Neural cell (in vitro differentiated cells): ENCODE results near the gene TAAR2. TPM values are rescaled to one million over a fixed set of nuclear protein-coding genes. Genes with fewer than 3 reads are reported as not detected.

ENCODE experiments used
- H2AFZ ChIP-seq: fragments of 200-600, 300-800 bp; sonication (generic), shearing (Covaris generic); 2 replicates; pipeline ENCODE4 v1.6.0; 2014; ENCODE audit warnings: low read depth, mild to moderate bottlenecking, antibody characterized with exemption, low read length, moderate library complexity
- H3F3A ChIP-seq: fragments of 200-600 bp; shearing (Covaris generic); 2 replicates; pipeline ENCODE4 v1.6.1; 2016; ENCODE audit warnings: mild to moderate bottlenecking, moderate library complexity, mixed read lengths, antibody characterized with exemption, low read length; ENCODE audit not compliant: insufficient read depth, poor library complexity, severe bottlenecking
- H3K27ac ChIP-seq: fragments of 200-600, 300-800 bp; sonication (generic), shearing (Covaris generic); 2 replicates; pipeline ENCODE4 v1.5.1; 2014; ENCODE audit warnings: mild to moderate bottlenecking, low read length, moderate library complexity
- H3K27me3 ChIP-seq: fragments of 300-800, 200-600 bp; sonication (generic), shearing (Covaris generic); 2 replicates; pipeline ENCODE4 v1.6.0; 2014; ENCODE audit warnings: mild to moderate bottlenecking, low read depth, low read length, moderate library complexity; ENCODE audit not compliant: insufficient read depth
- H3K36me3 ChIP-seq: fragments of 300-800, 200-600 bp; sonication (generic), shearing (Covaris generic); 2 replicates; pipeline ENCODE4 v1.5.1; 2014; ENCODE audit warnings: mild to moderate bottlenecking, antibody characterized with exemption, low read length, moderate library complexity; ENCODE audit not compliant: insufficient read depth
- H3K4me2 ChIP-seq: fragments of 300-800, 200-600 bp; sonication (generic), shearing (Covaris generic); 2 replicates; pipeline ENCODE4 v1.6.0; 2014; ENCODE audit warnings: mild to moderate bottlenecking, low read length
- H3K4me3 ChIP-seq: fragments of 300-800, 200-600 bp; sonication (generic), shearing (Covaris generic); 2 replicates; pipeline ENCODE4 v1.5.1; 2014; ENCODE audit warnings: mild to moderate bottlenecking, low read length, moderate library complexity
- H3K79me2 ChIP-seq: fragments of 200-600 bp; shearing (Covaris generic); replicated peaks from 2 replicates; pipeline ENCODE4 v1.6.0; 2014; ENCODE audit warnings: mild to moderate bottlenecking, low read length, moderate library complexity; ENCODE audit not compliant: insufficient read depth
- H3K9ac ChIP-seq: fragments of 300-800, 200-600 bp; sonication (generic), shearing (Covaris generic); 2 replicates; pipeline ENCODE4 v1.6.1; 2016; ENCODE audit warnings: mild to moderate bottlenecking, low read length, mixed read lengths
- H3K9me2 ChIP-seq: fragments of 200-600 bp; shearing (Covaris generic); 2 replicates; pipeline ENCODE4 v1.6.1; 2016; ENCODE audit warnings: mild to moderate bottlenecking, low read length, mixed read lengths; ENCODE audit not compliant: insufficient read depth
- H3K9me3 ChIP-seq: fragments of 200-600, 300-800 bp; sonication (generic), shearing (Covaris generic); 2 replicates; pipeline ENCODE4 v1.6.1; 2016; ENCODE audit warnings: mild to moderate bottlenecking, mixed run types, low read length, moderate library complexity, mixed read lengths
- H4K20me1 ChIP-seq: fragments of 200-600 bp; shearing (Covaris generic); 2 replicates; pipeline ENCODE4 v1.6.1; 2016; ENCODE audit warnings: mild to moderate bottlenecking, mixed run types; ENCODE audit not compliant: insufficient read depth
- EP300 ChIP-seq: fragments of 450-650 bp; conservative IDR thresholded peaks from 2 replicates; pipeline ENCODE4 v1.6.1; 2014; ENCODE audit warnings: antibody characterized with exemption, mild to moderate bottlenecking, moderate library complexity; ENCODE audit not compliant: poor library complexity, severe bottlenecking
- EZH2 ChIP-seq: fragments of 200-600, 300-800 bp; shearing (Covaris generic), sonication (generic); IDR thresholded peaks from 2 replicates; pipeline ENCODE4 v1.6.1; 2014; ENCODE audit warnings: antibody characterized with exemption, low read length, borderline replicate concordance, mild to moderate bottlenecking; ENCODE audit not compliant: insufficient read depth, poor library complexity, severe bottlenecking
- MXI1 ChIP-seq: fragments of 450-650 bp; conservative IDR thresholded peaks from 2 replicates; pipeline ENCODE4 v1.6.1; 2014; ENCODE audit warnings: antibody characterized with exemption, mild to moderate bottlenecking; ENCODE audit not compliant: poor library complexity, severe bottlenecking
- POLR2AphosphoS5 ChIP-seq: IDR thresholded peaks from 2 replicates; pipeline ENCODE4 v1.6.1; 2012
- RAD21 ChIP-seq: fragments of 450-650 bp; conservative IDR thresholded peaks from 2 replicates; pipeline ENCODE4 v1.6.1; 2014; ENCODE audit warnings: antibody characterized with exemption, mild to moderate bottlenecking, moderate library complexity
- SMC3 ChIP-seq: fragments of 450-650 bp; conservative IDR thresholded peaks from 2 replicates; pipeline ENCODE4 v1.6.1; 2014; ENCODE audit warnings: antibody characterized with exemption, mild to moderate bottlenecking, moderate library complexity; ENCODE audit not compliant: poor library complexity
- TAF1 ChIP-seq: IDR thresholded peaks from 2 replicates; pipeline ENCODE4 v1.6.1; 2012; ENCODE audit warnings: low read depth
- polyA minus RNA-seq: library from RNA; depleted of rRNA, polyadenylated mRNA; stranded (reverse); fragments of >200 nt; gene quantifications from 2 replicates; pipeline ENCODE4 v1.2.3, GENCODE V29; 2014
- polyA plus RNA-seq: library from polyadenylated mRNA; depleted of rRNA; stranded (reverse); fragments of >200 nt; gene quantifications from 2 replicates; pipeline ENCODE4 v1.2.3, GENCODE V29; 2014
- TF ChIP-seq, protein P1 (sequence below): IDR thresholded peaks from 2 replicates; pipeline ENCODE4 v1.6.1; 2012; ENCODE audit warnings: borderline replicate concordance
- TF ChIP-seq, protein P2 (sequence below): fragments of 450-650 bp; IDR thresholded peaks from 2 replicates; pipeline ENCODE4 v1.5.1; 2014; ENCODE audit warnings: antibody characterized with exemption, mild to moderate bottlenecking, moderate library complexity; ENCODE audit not compliant: poor library complexity, severe bottlenecking

The TAAR2 gene, protein sequence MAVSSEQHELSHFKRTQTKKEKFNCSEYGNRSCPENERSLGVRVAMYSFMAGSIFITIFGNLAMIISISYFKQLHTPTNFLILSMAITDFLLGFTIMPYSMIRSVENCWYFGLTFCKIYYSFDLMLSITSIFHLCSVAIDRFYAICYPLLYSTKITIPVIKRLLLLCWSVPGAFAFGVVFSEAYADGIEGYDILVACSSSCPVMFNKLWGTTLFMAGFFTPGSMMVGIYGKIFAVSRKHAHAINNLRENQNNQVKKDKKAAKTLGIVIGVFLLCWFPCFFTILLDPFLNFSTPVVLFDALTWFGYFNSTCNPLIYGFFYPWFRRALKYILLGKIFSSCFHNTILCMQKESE
- polyA plus RNA-seq (not detected in 2 replicates), polyA minus RNA-seq (not detected in 2 replicates)

DNA sequence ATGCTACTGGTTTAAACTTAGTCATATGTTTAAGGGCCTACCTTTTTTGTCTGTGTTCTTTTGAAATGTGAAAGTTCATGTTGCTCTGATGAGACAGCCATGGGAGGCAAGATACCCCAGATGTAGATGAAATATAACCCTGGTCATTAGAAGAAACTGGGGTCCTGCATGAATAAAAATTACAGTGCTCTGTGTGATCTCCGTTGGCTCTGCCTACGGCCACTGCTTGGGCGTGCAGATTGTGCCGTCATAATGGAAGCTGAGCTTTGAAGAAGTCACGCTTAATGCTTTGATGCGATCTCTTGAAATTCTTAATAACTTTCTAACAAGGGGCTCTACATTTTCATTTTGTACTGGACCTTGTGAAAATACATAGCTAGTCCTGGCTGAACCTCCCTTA, at the start of gene TAAR2:
TSS of gene TAAR2 (minus strand) at position 101 of the 400 bp plus-strand sequence. CDS start at position 101, 0 bp downstream.
- Histone ChIP-seq H3K4me3 (no peak within 1 kb of the TSS), H2AFZ (no peak within 1 kb of the TSS), H3K9me3 (no peaks in the 10 kb centered on the region), H3K27ac (no peak within 1 kb of the TSS), H3K9me2 (no peaks in the 10 kb centered on the region), H3K79me2 (no peaks in the 10 kb centered on the region), H3K27me3 (no peaks in the 10 kb centered on the region), H3F3A (no peaks in the 10 kb centered on the region), H3K4me2 (no peak within 1 kb of the TSS), H4K20me1 (no peaks in the 10 kb centered on the region), H3K36me3 (no peaks in the 10 kb centered on the region), H3K9ac (no peak within 1 kb of the TSS)
- TF ChIP-seq EZH2 (no peak), TAF1 (no peak), MXI1 (no peak), SMC3 (no peak), EP300 (no peak), RAD21 (no peak), POLR2AphosphoS5 (no peak)
- TF ChIP-seq, protein P1, sequence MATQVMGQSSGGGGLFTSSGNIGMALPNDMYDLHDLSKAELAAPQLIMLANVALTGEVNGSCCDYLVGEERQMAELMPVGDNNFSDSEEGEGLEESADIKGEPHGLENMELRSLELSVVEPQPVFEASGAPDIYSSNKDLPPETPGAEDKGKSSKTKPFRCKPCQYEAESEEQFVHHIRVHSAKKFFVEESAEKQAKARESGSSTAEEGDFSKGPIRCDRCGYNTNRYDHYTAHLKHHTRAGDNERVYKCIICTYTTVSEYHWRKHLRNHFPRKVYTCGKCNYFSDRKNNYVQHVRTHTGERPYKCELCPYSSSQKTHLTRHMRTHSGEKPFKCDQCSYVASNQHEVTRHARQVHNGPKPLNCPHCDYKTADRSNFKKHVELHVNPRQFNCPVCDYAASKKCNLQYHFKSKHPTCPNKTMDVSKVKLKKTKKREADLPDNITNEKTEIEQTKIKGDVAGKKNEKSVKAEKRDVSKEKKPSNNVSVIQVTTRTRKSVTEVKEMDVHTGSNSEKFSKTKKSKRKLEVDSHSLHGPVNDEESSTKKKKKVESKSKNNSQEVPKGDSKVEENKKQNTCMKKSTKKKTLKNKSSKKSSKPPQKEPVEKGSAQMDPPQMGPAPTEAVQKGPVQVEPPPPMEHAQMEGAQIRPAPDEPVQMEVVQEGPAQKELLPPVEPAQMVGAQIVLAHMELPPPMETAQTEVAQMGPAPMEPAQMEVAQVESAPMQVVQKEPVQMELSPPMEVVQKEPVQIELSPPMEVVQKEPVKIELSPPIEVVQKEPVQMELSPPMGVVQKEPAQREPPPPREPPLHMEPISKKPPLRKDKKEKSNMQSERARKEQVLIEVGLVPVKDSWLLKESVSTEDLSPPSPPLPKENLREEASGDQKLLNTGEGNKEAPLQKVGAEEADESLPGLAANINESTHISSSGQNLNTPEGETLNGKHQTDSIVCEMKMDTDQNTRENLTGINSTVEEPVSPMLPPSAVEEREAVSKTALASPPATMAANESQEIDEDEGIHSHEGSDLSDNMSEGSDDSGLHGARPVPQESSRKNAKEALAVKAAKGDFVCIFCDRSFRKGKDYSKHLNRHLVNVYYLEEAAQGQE = no peak
- TF ChIP-seq, protein P2, sequence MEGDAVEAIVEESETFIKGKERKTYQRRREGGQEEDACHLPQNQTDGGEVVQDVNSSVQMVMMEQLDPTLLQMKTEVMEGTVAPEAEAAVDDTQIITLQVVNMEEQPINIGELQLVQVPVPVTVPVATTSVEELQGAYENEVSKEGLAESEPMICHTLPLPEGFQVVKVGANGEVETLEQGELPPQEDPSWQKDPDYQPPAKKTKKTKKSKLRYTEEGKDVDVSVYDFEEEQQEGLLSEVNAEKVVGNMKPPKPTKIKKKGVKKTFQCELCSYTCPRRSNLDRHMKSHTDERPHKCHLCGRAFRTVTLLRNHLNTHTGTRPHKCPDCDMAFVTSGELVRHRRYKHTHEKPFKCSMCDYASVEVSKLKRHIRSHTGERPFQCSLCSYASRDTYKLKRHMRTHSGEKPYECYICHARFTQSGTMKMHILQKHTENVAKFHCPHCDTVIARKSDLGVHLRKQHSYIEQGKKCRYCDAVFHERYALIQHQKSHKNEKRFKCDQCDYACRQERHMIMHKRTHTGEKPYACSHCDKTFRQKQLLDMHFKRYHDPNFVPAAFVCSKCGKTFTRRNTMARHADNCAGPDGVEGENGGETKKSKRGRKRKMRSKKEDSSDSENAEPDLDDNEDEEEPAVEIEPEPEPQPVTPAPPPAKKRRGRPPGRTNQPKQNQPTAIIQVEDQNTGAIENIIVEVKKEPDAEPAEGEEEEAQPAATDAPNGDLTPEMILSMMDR = no peak

DNA sequence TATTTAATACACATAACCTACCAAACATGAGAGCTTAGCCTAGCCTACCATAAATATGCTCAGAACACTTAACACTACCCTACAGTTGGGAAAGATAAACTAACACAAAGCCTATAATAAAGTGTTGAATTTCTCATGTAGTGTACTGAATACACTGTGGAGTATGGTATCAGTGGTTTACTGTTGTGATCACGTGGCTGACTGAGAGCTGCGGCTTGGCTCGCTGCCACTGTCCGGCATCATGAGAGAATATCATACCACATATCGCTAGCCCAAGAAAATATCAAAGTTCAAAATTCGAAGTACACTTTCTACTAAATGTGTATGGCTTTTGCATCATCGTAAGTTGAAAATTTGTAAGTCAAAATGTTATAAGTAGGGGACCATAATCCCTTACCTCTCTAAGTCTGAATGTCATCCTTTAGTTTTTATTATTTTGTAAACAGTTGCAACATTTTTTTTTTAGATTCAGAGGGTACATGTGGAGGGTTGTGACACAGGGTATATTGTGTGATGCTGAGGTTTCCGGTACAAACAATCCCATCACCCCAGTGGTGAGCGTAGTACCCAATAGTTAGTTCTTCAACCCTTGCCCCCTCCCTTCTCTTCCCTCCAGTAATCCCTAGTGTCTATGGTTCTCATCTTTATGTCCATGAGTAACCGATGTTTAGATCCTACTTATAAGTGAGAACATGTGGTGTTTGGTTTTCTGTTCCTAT, 49.5 kb upstream of the TAAR2 start:
- no peaks in the 10 kb centered on the region for H4K20me1 ChIP-seq
- H2AFZ ChIP-seq = no peak overlapping the region
- H3K9ac ChIP-seq = no peak overlapping the region
- H3K36me3 ChIP-seq = no peaks in the 10 kb centered on the region
- no peak overlapping the region for H3K27ac ChIP-seq
- TF ChIP-seq RAD21 = no peak
- H3K9me3 ChIP-seq = no peaks in the 10 kb centered on the region
- no peaks in the 10 kb centered on the region for H3K27me3 ChIP-seq
- H3F3A ChIP-seq = no peaks in the 10 kb centered on the region
- no peaks in the 10 kb centered on the region for H3K9me2 ChIP-seq
- H3K4me2 ChIP-seq = no peak overlapping the region
- no peak overlapping the region for H3K4me3 ChIP-seq
- no peaks in the 10 kb centered on the region for H3K79me2 ChIP-seq
